Measurements from ENCODE around the gene TMEM215.
"Not testable (repeated sequence)": the region's sequence is repeated elsewhere in the genome, so short reads cannot be mapped to it uniquely, and the experiment has no call there.

Gene TMEM215

GRCh38 chr9:32783168-32783891 is at the start of gene TMEM215:
TSS of gene TMEM215 (plus strand) at chr9:32783540. CDS start at chr9:32784184, 644 bp downstream.
- DNase-seq, result no peak

- DNase-seq, result no peak
Measured at GRCh38 chr9:32735476-32735875, 47.9 kb upstream of the TMEM215 start.

- no peak for DNase-seq
Measured at GRCh38 chr9:32737378-32737777, 46.0 kb upstream of the TMEM215 start.

- no peak for DNase-seq
Measured at GRCh38 chr9:32738501-32739172, 44.7 kb upstream of the TMEM215 start.

- DNase-seq, result no peak
Measured at GRCh38 chr9:32741706-32742105, 41.6 kb upstream of the TMEM215 start.

GRCh38 chr9:32742296-32742695 is 41.0 kb upstream of the TMEM215 start:
- no peak for DNase-seq

GRCh38 chr9:32748013-32748412 is 35.3 kb upstream of the TMEM215 start:
- no peak for DNase-seq

- no peak for DNase-seq
Measured at GRCh38 chr9:32755730-32756129, 27.6 kb upstream of the TMEM215 start.

- no peak for DNase-seq
Measured at GRCh38 chr9:32764139-32764538, 19.2 kb upstream of the TMEM215 start.

GRCh38 chr9:32775283-32775682 is 8.1 kb upstream of the TMEM215 start:
- no peak for DNase-seq

GRCh38 chr9:32776201-32776600 is 7.1 kb upstream of the TMEM215 start:
- DNase-seq, result no peak

- no peak for DNase-seq
Measured at GRCh38 chr9:32782476-32783167, 718 bp upstream of the TMEM215 start.

GRCh38 chr9:32787816-32788215 is 4.5 kb downstream of the TMEM215 start:
- DNase-seq, result no peak

GRCh38 chr9:32796015-32796414 is 12.7 kb downstream of the TMEM215 start:
- not testable (repeated sequence) for DNase-seq

GRCh38 chr9:32801530-32801929 is 18.2 kb downstream of the TMEM215 start:
- DNase-seq, result no peak

GRCh38 chr9:32807217-32807616 is 23.9 kb downstream of the TMEM215 start:
- DNase-seq, result no peak

GRCh38 chr9:32811246-32811645 is 27.9 kb downstream of the TMEM215 start:
- no peak for DNase-seq

- DNase-seq, result no peak
Measured at GRCh38 chr9:32820322-32820721, 37.0 kb downstream of the TMEM215 start.

- no peak for DNase-seq
Measured at GRCh38 chr9:32823101-32823500, 39.8 kb downstream of the TMEM215 start.

- no peak for DNase-seq
Measured at GRCh38 chr9:32823551-32823950, 40.2 kb downstream of the TMEM215 start.

- DNase-seq, result no peak
Measured at GRCh38 chr9:32825203-32825602, 41.9 kb downstream of the TMEM215 start.

- no peak for DNase-seq
Measured at GRCh38 chr9:32828861-32829260, 45.5 kb downstream of the TMEM215 start.

GRCh38 chr9:32832346-32832745 is 49.0 kb downstream of the TMEM215 start:
- DNase-seq, result no peak

Data from amniotic stem cell (primary cell).